GM12874 (cell line): ENCODE data around the gene CLN3.

Source experiments
- TF ChIP-seq, protein P1 (sequence below): IDR thresholded peaks from 2 replicates; pipeline ENCODE4 v1.5.1; 2011; ENCODE audit warnings: low read depth, mild to moderate bottlenecking, control low read depth, low read length, moderate library complexity; ENCODE audit not compliant: insufficient read depth

Gene CLN3

DNA sequence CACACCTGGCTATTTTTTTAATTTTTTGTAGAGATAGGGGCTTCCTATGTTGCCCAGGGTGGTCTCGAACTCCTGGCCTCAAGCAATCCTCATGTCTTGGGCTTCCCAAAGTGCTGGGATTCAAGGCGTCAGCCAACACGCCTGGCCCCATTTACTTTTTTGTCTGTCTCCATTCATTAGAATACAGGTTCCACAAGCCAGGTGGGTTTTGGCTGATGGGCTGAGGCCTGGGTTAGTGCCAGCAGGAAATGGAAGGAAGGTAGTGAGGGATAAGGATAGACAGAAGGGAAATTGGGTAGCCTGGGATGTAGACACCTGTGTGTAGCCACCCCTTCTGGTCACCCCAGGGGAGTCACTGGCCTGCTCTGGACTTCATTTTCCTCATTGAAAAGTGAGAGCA lies 19.2 kb upstream of the CLN3 start:
- TF ChIP-seq, protein P1, sequence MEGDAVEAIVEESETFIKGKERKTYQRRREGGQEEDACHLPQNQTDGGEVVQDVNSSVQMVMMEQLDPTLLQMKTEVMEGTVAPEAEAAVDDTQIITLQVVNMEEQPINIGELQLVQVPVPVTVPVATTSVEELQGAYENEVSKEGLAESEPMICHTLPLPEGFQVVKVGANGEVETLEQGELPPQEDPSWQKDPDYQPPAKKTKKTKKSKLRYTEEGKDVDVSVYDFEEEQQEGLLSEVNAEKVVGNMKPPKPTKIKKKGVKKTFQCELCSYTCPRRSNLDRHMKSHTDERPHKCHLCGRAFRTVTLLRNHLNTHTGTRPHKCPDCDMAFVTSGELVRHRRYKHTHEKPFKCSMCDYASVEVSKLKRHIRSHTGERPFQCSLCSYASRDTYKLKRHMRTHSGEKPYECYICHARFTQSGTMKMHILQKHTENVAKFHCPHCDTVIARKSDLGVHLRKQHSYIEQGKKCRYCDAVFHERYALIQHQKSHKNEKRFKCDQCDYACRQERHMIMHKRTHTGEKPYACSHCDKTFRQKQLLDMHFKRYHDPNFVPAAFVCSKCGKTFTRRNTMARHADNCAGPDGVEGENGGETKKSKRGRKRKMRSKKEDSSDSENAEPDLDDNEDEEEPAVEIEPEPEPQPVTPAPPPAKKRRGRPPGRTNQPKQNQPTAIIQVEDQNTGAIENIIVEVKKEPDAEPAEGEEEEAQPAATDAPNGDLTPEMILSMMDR: no peak

DNA sequence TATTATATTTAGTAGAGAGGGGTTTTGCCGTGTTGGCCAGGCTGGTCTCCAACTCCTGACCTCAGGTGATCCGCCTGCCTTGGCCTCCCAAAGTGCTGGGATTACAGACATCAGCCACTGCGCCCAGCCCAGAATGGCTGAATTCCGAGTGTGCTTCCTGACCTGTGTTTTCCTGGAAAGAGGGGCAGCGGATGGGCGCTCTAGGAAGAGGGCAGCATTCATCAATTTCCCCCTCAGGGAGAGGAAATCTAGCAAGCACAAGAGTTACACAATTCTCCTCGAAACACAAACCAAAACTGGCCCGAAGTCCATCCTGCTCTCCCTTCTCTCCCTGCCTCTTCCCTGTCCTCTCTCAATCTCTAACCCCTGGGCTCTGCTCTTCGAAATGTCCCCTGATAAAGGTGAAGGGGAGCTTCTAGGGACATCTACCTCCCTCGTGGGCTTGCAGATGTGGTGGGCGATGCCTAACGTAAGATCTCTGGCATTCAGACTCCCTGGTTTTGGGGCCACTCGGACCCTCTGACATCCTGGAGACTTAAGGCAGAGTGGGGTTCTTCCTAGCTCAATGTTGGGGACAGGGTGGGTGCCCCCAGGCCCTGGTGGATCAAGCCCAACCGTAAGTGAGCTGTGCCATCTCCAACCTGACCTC lies 13.7 kb upstream of the CLN3 start:
- TF ChIP-seq, protein P1: no peak

DNA sequence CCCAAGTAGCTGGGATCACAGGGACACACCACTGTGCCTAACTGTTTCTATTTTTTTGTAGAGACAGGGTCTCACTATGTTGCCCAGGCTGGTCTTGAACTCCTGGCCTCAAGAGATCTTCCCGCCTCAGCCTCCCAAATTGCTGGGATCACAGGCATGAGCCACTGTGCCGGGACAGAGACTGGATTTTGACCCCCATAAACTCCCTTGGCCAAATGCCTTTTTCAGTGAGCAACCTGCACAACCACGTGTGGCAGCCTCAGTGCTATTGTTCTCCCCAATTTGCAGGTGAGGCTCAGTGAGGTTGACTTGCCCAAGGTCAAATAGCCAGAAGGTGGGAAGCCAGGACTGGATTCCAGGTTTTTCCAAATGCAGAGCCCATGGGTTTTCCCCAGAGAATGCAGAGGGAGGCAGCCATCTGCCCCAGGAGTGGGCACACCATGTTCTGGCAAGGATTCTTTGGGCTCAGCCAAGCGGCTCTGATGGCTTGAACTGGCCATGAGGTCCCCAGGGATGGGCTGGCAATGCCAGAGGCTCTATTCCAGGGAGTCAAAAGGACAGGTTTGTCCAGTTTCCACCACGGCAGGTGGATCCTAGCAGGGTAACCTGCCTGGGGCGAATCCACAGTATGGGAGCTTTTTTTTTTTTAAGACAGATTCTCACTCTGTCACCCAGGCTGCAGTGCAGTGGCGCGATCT lies 13.0 kb upstream of the CLN3 start:
- TF ChIP-seq, protein P1: no peak

DNA sequence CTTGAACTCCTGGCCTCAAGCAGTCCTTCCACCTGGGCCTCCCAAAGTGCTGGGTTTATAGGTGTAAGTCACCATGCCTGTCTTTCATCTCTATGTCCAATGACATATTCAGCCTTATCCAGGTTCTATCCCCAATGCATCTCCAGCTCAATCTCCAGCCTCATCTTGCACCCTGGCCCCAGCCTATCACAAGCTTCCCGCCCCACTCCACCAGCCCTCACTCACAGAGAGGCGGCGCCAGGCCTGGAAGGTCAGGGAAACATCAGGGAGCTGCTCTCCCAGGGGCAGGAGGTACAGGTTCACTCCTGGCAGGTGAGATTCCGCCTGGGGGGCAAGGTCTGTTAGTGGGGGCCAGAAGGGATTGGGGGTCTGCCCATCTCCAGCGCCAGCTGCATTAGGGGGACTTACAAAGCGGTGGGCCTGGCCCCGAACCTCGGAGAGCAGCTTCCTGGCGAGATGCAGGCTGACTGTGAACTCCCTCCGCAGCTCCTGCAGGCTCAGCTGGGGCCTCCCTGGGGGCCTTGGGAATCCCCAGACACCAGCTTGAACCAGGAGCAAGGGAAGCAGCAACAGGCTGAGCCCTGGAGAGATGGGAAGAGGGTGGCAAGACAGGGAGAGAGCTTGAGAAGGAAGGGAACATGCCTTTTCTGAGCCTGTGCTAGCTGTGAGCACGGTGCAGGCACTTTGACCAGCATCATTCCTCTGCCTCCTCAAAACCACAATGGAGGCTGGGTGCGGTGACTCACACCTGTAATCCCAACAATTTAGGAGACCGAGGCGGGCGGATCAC lies 11.8 kb upstream of the CLN3 start:
- TF ChIP-seq, protein P1: no peak

DNA sequence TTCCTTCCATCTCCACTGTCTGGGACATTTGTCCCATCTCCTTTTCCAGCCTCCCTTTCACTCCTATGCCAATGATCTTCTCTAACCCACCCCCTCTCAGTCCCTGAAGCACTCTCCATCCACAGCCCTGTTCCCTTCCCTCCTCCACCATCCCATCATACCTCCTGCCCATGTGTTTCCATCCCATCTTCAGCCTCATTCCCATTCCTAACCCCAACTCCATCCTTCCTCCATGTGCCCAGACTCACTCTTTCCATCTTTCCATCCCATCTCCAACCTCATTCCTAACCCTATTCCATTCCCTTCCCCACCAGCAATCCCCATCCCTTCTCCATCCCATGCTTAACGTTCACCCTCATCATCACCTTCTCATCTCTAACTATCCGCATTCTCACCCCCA lies 10.4 kb upstream of the CLN3 start:
- TF ChIP-seq, protein P1: no peak

DNA sequence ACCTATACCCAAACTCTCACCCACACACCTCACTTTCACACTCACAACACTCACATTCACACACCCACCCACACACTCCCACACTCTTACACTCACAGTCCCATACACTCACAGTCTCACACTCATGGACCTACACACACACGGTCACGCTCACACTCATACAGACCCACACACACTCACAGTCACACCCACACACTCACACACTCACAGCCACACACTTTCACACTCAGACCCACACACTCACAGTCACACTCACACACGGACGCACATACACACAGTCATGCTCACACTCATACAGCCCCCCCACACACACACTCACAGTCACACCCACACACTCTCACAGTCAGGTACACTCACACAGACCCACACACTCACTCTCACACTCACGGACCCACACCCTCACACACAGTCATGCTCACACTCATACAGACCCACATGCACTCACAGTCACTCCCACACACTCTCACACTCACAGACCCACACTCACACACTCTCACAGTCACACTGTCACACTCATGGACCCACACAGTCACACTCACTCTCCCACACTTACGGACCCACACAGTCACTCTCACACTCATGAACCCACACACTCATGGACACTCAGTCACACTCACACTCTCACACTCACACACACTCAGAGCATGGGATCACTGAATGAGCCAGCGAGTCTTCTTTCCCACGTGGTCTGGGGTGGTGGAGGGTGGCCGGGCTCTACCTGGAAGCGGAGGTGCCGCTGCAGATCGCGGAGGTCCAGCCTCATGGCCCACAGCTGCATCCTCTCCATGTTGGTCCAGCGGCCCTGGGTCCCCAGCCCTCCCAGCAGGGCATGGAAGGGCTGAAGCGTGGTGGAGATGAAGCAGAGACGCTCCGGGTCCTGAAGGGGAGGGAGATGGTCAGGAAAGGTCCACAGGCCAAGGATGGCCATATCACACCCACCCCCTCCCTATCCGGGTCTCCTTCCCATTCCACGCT lies 9.7 kb upstream of the CLN3 start:
- TF ChIP-seq, protein P1: no peak

DNA sequence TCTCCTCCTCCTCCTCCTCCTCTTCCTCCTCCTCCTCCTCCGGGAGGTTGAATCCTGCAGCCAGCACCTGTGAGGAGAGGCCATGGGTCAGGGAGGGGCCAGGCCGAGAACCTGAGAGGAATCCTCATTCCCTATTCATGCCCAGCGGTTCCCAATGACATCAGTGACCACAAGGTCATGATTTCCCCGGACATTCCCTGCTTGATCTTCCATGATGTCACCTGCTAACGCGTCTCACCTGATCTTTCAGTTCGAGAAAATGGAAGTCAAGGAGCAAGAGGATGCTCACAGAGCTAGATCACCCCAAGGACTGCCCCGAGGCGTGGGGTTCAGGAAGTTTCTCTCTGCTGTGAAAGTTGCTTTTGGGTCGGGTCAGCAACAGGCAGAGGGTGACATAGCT lies 8.0 kb upstream of the CLN3 start:
- TF ChIP-seq, protein P1: no peak
